Activated CD4-positive, alpha-beta T cell treated with anti-CD3 and anti-CD28 coated beads, Interleukin-2, amount 50 U/mL, for 1 hour (primary cell): ENCODE results near the gene AMBRA1.
A peak's percentile ranks its signal among the peaks of the same experiment; 100 is the strongest.

Source experiments
- DNase-seq: peaks from one replicate; pipeline ENCODE4 v3.0.0-alpha.2; 2020

Gene AMBRA1

GRCh38 chr11:46363455-46364005, 230.3 kb downstream of the AMBRA1 start:
- no peak for DNase-seq

DNA sequence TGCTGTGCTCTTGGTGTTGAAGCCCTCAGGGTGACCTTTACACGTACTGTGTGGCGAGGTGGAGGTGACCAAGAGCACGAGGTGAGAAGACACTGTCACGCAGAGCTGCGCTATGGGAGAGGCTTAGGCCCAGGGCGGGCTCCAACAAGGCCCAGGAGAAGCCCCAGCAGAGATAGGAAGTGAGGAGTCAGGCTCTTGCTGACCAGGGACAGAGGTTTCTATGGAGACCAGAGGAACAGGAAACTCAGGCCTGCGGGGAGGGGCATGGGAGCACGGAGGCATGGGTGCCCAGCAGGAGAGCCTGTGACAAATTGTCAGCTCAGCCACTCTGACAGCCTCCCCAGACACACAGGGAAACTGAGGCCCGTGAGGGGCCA, 230.8 kb downstream of the AMBRA1 start:
- no peak for DNase-seq

DNA sequence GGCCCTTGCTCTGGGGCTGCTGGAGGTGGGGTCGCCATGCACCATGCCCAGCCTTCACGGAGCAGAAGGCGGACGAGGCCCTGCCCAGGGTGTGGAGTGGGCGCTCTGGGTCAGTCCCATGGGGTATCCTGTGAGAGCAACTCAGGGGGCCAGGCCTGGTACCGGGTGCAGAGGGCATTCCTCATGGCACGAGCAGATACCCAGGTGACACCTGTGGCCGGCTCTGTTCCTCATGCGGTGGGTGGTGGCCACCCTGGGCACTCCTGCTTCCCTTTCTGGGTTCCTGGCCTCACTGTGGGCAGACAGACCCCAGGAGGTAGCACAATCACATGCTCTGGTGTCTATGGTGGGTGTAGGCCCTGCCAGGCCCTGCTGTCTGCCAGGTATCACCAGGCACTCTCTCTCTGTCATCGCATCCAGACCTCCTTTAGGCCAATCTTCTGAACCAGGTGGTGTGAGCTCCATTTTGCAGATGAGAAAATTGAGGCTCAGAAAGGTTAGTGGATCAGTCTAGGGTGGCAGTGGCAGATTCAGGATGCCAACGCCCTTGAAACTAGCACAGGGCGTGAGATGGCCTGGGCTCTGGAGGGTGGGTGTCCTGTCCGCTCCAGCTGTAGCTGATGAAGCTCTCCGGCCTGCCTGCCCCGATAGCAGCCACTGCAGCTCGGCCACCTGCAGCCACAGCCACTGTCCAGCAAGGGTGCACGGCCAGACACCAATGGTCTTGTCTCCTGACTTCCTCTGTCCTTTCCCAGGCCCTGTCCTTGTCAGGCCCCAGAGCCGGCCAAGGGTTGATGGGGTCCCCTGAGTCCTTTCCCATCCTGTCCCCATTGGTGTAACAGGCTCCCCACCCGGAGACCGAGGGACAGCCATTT, 231.4 kb downstream of the AMBRA1 start:
- DNase-seq = no peak

- peak; percentile 60 for DNase-seq
These were observed 232.3 kb downstream of the AMBRA1 start for GRCh38 chr11:46361283-46362155.

DNA sequence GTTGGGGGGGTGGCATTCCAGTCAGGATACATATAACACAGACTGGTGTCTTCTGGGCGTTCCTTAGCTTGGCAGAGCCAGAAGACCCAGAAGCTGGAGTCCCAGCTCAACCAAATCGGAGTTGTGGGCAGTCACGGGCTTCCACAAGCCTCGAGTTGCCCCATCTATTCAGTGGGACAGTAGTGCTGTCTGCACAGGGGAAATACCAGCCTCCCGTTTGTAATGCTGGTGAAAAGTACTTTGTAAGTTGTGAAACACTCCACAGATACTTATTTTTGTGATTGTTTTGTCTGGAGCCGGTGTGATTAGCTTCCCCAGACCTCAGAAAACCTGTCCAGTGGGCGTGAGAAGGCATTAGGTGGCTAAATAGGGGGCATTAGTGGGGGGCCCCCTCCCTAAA, 232.9 kb downstream of the AMBRA1 start:
- no peak for DNase-seq

DNA sequence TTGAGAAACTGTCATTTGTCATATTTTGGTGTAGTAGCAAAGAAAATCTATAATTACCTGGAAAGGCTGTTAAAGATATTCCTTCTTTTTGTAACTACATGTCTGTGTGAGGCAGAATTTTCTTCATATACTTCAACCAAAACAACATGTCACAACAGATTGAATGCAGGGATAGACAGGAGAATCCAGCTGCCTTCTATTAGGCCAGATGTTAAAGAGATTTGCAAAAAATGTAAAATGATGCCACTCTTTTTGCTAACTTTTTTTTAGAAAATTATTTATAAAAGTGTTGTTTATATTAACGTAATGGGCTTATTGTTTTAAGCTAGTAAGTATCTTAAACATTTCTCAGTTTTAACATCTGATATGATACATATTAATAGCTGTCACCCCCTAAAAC, 233.9 kb downstream of the AMBRA1 start:
- DNase-seq = no peak

- DNase-seq = no peak
These were observed 236.3 kb downstream of the AMBRA1 start for GRCh38 chr11:46357483-46357936.

DNA sequence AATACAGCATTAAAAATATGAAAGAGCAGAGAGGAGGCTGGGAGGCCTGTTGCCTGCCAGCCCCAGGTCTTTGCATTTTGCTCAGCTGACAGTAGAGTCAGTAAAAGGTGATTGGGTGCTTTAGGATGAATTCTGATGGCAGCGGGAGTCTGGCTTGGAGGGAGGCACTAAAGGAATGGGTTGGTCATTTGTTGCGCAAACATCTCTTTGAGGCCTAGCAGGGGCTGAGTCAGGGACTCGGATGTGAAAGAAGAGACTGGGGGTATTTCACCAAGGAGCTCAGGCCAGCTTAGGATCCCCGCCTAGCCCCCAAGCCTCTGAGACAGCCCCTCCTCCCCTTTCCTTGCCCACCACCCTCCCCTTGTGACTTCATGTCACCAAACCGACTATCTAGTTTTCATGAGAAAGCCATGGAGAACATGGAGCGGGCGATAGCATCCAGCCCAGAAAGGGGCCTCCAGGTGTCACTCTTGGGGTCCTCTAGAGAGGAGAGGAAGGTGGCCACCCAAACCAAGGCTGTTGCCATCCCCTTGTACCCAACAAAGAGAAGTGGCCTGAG, 236.8 kb downstream of the AMBRA1 start:
- no peak for DNase-seq

GRCh38 chr11:46353698-46354097, 240.1 kb downstream of the AMBRA1 start:
- no peak for DNase-seq

DNA sequence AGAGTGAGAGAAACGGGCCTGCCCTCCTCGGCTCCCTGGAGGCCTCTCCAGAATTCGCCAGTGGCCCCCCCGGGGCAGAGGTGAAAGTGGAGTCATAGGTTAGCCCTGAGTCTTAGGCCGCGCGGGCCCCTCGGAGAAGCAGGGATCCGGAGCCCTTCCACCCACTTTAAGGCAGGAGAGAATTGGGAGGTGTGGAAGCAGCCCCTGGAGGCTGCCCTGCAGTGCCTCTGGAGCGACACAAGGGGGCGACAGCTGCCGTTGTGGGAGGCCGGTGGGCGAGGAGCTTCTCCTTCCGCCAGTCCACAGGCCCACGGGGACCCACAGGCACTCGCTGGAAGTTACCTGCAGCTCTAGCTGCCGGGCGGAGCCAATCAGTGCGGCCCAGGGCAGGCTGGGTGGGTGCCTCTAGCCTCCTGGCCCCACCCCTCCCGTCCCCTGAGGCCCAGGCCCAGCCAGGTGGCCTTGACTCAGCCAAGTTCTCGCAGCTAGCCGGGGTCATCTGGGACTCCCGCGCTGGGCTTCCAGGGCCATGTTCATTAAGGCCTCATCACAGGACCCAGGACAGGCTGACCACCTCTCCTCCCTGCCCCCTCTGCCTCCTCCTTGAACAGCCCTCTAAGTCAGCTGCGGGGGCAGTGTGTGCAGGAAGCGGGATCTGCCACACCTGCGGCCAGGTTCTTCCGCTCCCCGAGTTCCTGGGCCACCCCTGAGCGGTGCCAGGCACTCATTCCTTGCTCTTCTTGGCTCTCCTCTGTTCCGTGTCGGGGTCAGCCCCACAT, 241.6 kb downstream of the AMBRA1 start:
- DNase-seq = peak; percentile 79

- DNase-seq = no peak
These were observed 242.2 kb downstream of the AMBRA1 start for GRCh38 chr11:46351606-46352005.

DNA sequence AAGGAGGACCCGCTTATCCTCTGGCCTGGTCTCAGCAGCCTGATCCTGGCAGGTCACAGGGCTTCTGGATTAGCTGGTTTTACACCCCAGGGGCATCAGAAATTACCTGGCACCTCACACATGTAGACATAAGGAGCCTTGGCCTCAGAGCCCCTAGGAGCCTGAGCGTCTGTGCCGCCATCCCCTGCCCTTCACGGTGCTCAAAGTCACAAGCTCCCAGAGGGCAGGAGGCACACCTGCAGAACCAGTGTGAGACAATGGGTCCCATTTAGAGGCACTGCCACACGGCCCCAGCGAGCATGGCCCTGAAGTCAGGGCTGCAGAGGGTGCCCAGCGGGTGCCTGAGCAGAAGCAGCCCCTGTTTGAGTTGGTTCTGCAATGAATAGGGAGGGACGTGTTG, 242.7 kb downstream of the AMBRA1 start:
- DNase-seq = no peak

DNA sequence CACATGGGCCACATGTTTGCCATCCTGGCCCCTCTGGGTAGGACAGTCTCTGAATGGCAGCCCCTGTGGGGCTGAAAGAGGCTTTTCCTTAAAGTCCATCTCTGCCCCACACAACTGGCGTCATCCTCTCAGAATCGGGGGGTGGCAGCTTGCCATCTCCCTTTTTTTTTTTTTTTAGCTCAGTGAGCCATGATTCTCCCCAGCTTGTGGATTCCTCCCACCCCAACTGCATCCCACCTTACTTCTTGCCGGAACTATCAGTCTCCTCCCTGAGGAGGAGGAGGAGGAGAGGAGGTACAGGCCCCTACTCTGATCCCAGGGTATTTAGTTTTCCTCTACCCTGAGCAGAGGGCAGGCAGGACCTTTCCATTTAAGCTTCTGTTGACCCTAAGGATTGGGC, 243.1 kb downstream of the AMBRA1 start:
- no peak for DNase-seq

DNA sequence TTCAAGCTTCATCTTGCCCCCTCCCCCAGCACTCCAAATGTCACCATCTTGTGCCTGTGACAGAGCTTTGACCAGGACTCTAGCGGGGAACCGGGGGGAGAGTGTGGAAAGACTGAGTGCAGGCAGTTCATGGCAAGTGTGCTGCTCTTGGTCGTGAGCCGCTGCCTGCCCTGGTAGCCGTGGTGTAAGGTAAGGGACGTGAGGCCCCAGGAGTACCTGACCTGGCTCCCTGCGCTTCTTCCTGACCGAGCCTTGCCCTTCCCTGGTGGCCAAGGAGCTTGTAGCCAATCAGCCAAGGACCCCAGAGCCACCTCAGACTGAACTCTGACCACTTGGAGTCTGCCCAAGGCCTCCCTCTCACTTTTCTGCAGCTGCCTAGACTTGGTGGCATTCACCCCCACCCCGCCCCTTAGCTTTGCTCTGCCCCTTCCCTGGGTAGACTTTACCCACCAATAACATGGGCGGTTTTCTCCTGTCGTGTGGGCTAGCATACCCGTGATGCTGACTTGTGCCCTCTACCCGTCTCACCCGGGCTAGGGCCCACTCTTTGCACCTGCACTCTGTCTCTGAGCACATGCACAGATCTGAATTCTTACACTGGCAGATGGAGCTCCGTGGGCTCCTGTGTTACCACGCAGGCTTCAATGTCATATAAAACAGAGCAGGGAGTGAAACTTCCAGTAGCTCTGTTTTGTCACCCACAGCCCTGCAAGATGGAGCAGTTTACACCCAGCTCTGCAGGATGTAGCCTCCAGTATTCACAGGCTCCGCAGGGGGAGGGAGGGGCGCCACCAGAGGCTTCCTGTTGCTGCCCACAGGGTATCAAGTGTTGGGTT, 245.0 kb downstream of the AMBRA1 start:
- DNase-seq = peak; percentile 41

- peak; percentile 23 for DNase-seq
These were observed 246.0 kb downstream of the AMBRA1 start for GRCh38 chr11:46347637-46348311.

DNA sequence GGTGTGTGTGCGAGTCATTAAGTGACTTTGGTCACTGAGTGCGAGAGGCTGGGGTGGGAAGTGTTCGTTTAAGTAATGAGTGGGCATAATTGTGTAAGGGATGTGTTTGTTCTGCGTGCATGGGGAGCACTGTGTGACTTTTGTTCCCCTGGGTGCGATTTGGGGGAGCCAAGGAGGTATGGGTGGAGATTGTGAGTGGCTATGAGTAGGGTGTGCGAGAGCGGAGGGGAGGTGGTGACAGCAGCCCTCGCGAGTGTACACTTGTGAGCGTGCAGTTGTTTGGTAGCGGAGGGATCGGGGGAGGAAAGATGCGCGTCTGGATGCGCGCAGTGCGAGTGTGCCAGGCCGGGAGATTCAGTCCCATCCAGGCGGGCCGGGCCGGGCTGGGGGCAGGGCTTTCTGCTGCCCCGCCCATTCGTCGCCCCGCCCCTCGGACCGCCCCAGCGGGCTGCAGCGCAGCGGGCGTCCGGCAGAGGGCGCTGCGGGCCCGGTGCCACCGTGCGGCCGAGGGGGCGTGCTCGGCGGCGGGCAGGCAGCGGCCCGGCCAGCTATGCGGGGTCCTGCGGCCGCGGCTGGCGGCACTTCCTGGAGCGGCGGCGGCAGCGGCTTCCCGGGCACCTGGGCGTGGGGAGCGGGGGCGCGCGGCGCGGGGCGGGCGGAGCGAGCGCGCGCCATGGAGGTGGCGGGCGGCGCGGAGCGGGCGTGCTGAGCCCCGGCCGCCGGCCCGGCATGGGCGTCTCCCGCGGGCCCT, 246.8 kb downstream of the AMBRA1 start, which contains the start of gene DGKZ:
Gene DGKZ, plus strand, starts transcription at position 578 of the 751 bp plus-strand sequence. CDS start 197 bp downstream, outside the sequence.
- DNase-seq = peak; percentile 87
